Brain microvascular endothelial cell (primary cell): ENCODE data around the gene NOTUM.

Source experiments
- DNase-seq: peaks from one replicate; pipeline ENCODE4 v3.0.0-alpha.2; 2020
- H3K27ac ChIP-seq: fragments of 250-450 bp; sonication (Bioruptor Pico); 2 replicates; pipeline ENCODE4 v1.5.1; 2020; ENCODE audit warnings: mild to moderate bottlenecking, moderate library complexity
- H3K27me3 ChIP-seq: fragments of 250-450 bp; sonication (Bioruptor Pico); replicated peaks from 2 replicates; pipeline ENCODE4 v1.5.1; 2020; ENCODE audit warnings: mild to moderate bottlenecking
- H3K36me3 ChIP-seq: fragments of 250-450 bp; sonication (Bioruptor Pico); replicated peaks from 2 replicates; pipeline ENCODE4 v1.5.1; 2020; ENCODE audit warnings: mild to moderate bottlenecking
- H3K4me3 ChIP-seq: 2 replicates; pipeline ENCODE4 v1.5.1; 2011; ENCODE audit warnings: low read depth, mild to moderate bottlenecking, control low read depth, low read length, moderate library complexity
- CTCF ChIP-seq: IDR thresholded peaks from 2 replicates; pipeline ENCODE4 v1.5.1; 2011; ENCODE audit warnings: low read depth, mild to moderate bottlenecking, moderate library complexity, low read length, control low read depth, inconsistent platforms; ENCODE audit errors: missing control alignments
- in situ Hi-C: cut with HindIII; loops from 2 replicates; pipeline ENCODE4 v1.10.0; 2017; ENCODE audit warnings: low sequenced_read_pairs, low pct_ligation_motif_present

The NOTUM gene

GRCh38 chr17:81914103-81914850 is 46.7 kb downstream of the NOTUM start:
- Histone ChIP-seq H3K27me3 (no peaks in the 10 kb centered on the region), H3K36me3 (peaks cover 40% of the 10 kb centered on the region), H3K27ac (no peak overlapping the region), H3K4me3 (no peak overlapping the region)
- no peak for TF ChIP-seq CTCF
- in situ Hi-C loops, result no loop called here
- no peak for DNase-seq

- Histone ChIP-seq H3K27me3 (no peaks in the 10 kb centered on the region), H3K36me3 (peaks cover 37% of the 10 kb centered on the region), H3K4me3 (no peak overlapping the region), H3K27ac (no peak overlapping the region)
- no peak for TF ChIP-seq CTCF
- in situ Hi-C loops, result no loop called here
- no peak for DNase-seq
Measured at GRCh38 chr17:81913394-81914102, 47.4 kb downstream of the NOTUM start.

GRCh38 chr17:81912441-81913309 is 48.3 kb downstream of the NOTUM start:
- H3K27ac ChIP-seq, result no peak overlapping the region
- no peak for TF ChIP-seq CTCF
- no peak for DNase-seq
- H3K4me3 ChIP-seq, result no peak overlapping the region
- H3K36me3 ChIP-seq, result peaks cover 37% of the 10 kb centered on the region
- no peaks in the 10 kb centered on the region for H3K27me3 ChIP-seq
- in situ Hi-C loops, result no loop called here

GRCh38 chr17:81911969-81912368 is 49.0 kb downstream of the NOTUM start:
- DNase-seq, result no peak
- no peak overlapping the region for H3K27ac ChIP-seq
- in situ Hi-C loops, result no loop called here
- no peak overlapping the region for H3K4me3 ChIP-seq
- no peaks in the 10 kb centered on the region for H3K27me3 ChIP-seq
- H3K36me3 ChIP-seq, result peaks cover 37% of the 10 kb centered on the region
- no peak for TF ChIP-seq CTCF

- H3K4me3 ChIP-seq, result peak within 1 kb of the TSS; percentile 74
- no peak within 1 kb of the TSS for H3K27ac ChIP-seq
- no peak for TF ChIP-seq CTCF
- H3K27me3 ChIP-seq, result no peaks in the 10 kb centered on the region
- peaks cover 37% of the 10 kb centered on the region for H3K36me3 ChIP-seq
- peak; percentile 62 for DNase-seq
- in situ Hi-C loops, result no loop called here
Measured at GRCh38 chr17:81911277-81911961, 49.6 kb downstream of the NOTUM start, which contains the start of gene PCYT2. Gene PCYT2 (minus strand): TSS chr17:81911399. CDS start chr17:81911355, 44 bp downstream.
